Ovary (tissue), 3 donors: ENCODE data around the gene GMEB2.

Experiments
- CTCF ChIP-seq, 3 donors: fragments of 450-650 bp in 2 of 3; fragments of 200-600 bp in 1 of 3; IDR thresholded peaks; one replicate each; pipeline versions ENCODE4 v1.5.1 to v1.8.0; 2016 to 2022; ENCODE audit warnings: antibody characterized with exemption in 3 of 3, mild to moderate bottlenecking in 1 of 3
- EP300 ChIP-seq: sonication (generic); formaldehyde crosslinking; IDR thresholded peaks from one replicate; pipeline ENCODE4 v1.6.1; 2017; ENCODE audit warnings: antibody characterized with exemption
- POLR2A ChIP-seq: fragments of 450-650 bp; IDR thresholded peaks from one replicate; pipeline ENCODE4 v1.6.1; 2017; ENCODE audit warnings: antibody characterized with exemption, mild to moderate bottlenecking, moderate library complexity
- donor health status: DM: no; HTN: no; CAD: no.

GRCh38 chr20:63551068-63551467, 75.8 kb downstream of the GMEB2 start:
- TF ChIP-seq POLR2A (no peak), CTCF (IDR thresholded peaks at IDR 0.05) (no peak), EP300 (no peak)
